ENCODE measurements around the gene VPS13D. TPM values are rescaled to one million over a fixed set of nuclear protein-coding genes. Genes with fewer than 3 reads are reported as not detected.

VPS13D gene
- total RNA-seq, 6 experiments from 2014 or later: 18.8 to 29.5 (median 21.5) TPM

DNA sequence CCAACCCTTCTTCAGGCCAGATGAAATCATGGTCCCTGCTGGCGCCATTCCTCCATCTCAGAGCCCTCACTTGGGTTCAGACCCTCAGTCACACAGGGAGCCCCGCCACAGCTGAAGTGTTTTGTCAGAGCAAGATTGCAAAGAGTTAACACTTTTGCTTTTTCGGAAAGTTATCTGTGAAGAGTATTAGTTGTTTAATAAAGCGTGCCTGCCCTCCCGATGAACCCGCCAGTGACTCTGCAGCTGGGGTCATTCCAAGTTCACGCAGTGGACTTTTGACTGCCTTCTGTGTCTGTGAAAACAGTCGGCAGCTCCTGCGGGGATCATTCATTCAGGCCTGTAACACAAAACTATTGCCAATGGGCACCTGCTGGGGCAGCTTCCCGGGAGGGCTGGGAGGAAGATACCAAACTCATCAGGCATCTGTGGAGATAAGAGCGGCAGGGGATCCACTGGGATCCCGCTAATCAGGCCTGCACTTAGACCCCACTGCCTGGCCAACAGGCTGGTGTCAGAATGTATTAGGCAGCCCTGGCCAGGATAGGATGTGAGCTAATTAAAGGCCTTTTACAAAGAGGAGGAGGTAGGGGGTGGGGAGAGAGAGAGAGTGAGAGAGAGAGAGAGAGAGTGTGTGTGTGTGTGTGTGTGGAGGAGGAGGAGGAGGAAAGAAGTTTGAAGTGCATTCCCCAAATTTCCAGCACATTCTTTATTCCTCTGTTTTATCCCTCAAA is 203.7 kb downstream of the VPS13D start:
- no peak overlapping the region for H3K4me3 Mint-ChIP-seq
- TF ChIP-seq CTCF (IDR thresholded peaks at IDR 0.05): no peak
- H3K4me1 Mint-ChIP-seq (ENCODE audit: low read depth): peaks cover 56% of the 10 kb centered on the region
- no peaks in the 10 kb centered on the region for H3K9me3 Mint-ChIP-seq
- peak overlapping the region; percentile 51 for H3K27ac Mint-ChIP-seq
- no peaks in the 10 kb centered on the region; the same call in 1 of the 2 replicates for H3K27me3 Mint-ChIP-seq (ENCODE audit: insufficient read depth)
- peaks cover 8% of the 10 kb centered on the region for H3K36me3 Mint-ChIP-seq (ENCODE audit: low read depth)
- DNase-seq: no peak

GRCh38 chr1:12434174-12434573 is 204.3 kb downstream of the VPS13D start:
- Mint-ChIP-seq H3K4me1 (ENCODE audit: low read depth) (peaks cover 63% of the 10 kb centered on the region), H3K27ac (peak overlapping the region; percentile 73), H3K36me3 (ENCODE audit: low read depth) (peaks cover 15% of the 10 kb centered on the region), H3K27me3 (ENCODE audit: insufficient read depth) (no peaks in the 10 kb centered on the region; the same call in 1 of the 2 replicates), H3K9me3 (no peaks in the 10 kb centered on the region), H3K4me3 (peak overlapping the region; percentile 11; the same call in 1 of the 2 replicates)
- DNase-seq: peak; percentile 62
- no peak for TF ChIP-seq CTCF (IDR thresholded peaks at IDR 0.05)

GRCh38 chr1:12434686-12435085 is 204.9 kb downstream of the VPS13D start:
- DNase-seq: no peak
- peak overlapping the region; percentile 73; the same call in 1 of the 2 replicates for H3K27ac Mint-ChIP-seq
- peaks cover 19% of the 10 kb centered on the region for H3K36me3 Mint-ChIP-seq (ENCODE audit: low read depth)
- TF ChIP-seq CTCF (IDR thresholded peaks at IDR 0.05): no peak
- no peaks in the 10 kb centered on the region; the same call in 1 of the 2 replicates for H3K27me3 Mint-ChIP-seq (ENCODE audit: insufficient read depth)
- no peak overlapping the region; the same call in 1 of the 2 replicates for H3K4me3 Mint-ChIP-seq
- H3K4me1 Mint-ChIP-seq (ENCODE audit: low read depth): peaks cover 67% of the 10 kb centered on the region
- H3K9me3 Mint-ChIP-seq: no peaks in the 10 kb centered on the region

GRCh38 chr1:12435639-12436344 is 206.0 kb downstream of the VPS13D start:
- H3K27me3 Mint-ChIP-seq (ENCODE audit: insufficient read depth): no peaks in the 10 kb centered on the region; the same call in 1 of the 2 replicates
- H3K4me3 Mint-ChIP-seq: no peak overlapping the region
- H3K4me1 Mint-ChIP-seq (ENCODE audit: low read depth): peaks cover 67% of the 10 kb centered on the region
- DNase-seq: no peak
- H3K9me3 Mint-ChIP-seq: no peaks in the 10 kb centered on the region
- H3K36me3 Mint-ChIP-seq (ENCODE audit: low read depth): peaks cover 23% of the 10 kb centered on the region
- peak overlapping the region; percentile 64 for H3K27ac Mint-ChIP-seq
- TF ChIP-seq CTCF (IDR thresholded peaks at IDR 0.05): no peak

DNA sequence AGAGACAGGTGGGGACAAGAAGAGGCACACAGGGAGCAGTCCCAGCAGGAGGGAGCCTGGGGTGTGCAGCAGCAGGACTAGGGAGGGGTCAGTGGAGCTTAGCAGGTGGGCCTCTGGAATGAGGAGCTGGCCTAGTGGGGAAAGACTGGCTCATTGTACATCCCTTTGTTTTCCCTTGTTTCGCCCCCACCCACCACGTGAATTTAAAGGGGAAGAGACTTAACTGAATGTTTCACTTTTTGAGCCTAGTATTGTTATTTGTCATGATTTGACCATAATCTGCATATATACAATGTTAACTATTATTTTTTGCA is 206.5 kb downstream of the VPS13D start:
- Mint-ChIP-seq H3K4me1 (ENCODE audit: low read depth) (peaks cover 67% of the 10 kb centered on the region), H3K27ac (peak overlapping the region; percentile 64), H3K27me3 (ENCODE audit: insufficient read depth) (no peaks in the 10 kb centered on the region; the same call in 1 of the 2 replicates), H3K4me3 (no peak overlapping the region), H3K9me3 (no peaks in the 10 kb centered on the region), H3K36me3 (ENCODE audit: low read depth) (peaks cover 23% of the 10 kb centered on the region)
- no peak for DNase-seq
- TF ChIP-seq CTCF (IDR thresholded peaks at IDR 0.05): no peak
